ENCODE data around the gene DHX30. TPM values are rescaled to one million over a fixed set of nuclear protein-coding genes. Genes with fewer than 3 reads are reported as not detected.

DHX30 gene
- total and polyA plus RNA-seq, 2 of the 8 experiments (the other 6 are each of a cell fraction or from before 2014, with no cell fraction given): 82.4 to 97.9 TPM

- no peak overlapping the region for H3K4ac ChIP-seq (replicated peaks; ENCODE audit: insufficient read length, low read depth, low read length)
- H3K27ac ChIP-seq (ENCODE audit: low read depth, low read length): no peak overlapping the region
- peaks cover 12 to 34% (median 24%) of the 10 kb centered on the region in 4 experiments; a peak in 6 of 8 replicates for H3K36me3 ChIP-seq (ENCODE audit: control insufficient read depth in 2 of 4, insufficient read depth in 4 of 4, low read length in 3 of 4)
- H3K4me3 ChIP-seq (ENCODE audit: extremely low read depth in 1 of 4, insufficient read depth in 2 of 4, low read depth in 3 of 4, low read length in 4 of 4): no peak overlapping the region
- no peak overlapping the region for H3K56ac ChIP-seq (replicated peaks; ENCODE audit: insufficient read length, low read depth, low read length)
- H3K14ac ChIP-seq (ENCODE audit: insufficient read length): no peak overlapping the region
- H3K18ac ChIP-seq (ENCODE audit: extremely low read depth, low read length): no peak overlapping the region
- H2BK15ac ChIP-seq (ENCODE audit: low read length): no peak overlapping the region
- H4K5ac ChIP-seq (ENCODE audit: insufficient read length, low read depth, low read length): no peak overlapping the region
- no peaks in the 10 kb centered on the region; the same call in 1 of the 2 replicates for H3K23me2 ChIP-seq (ENCODE audit: low read depth, low read length)
- DNase-seq (ENCODE audit: low read depth in 1 of 2, low spot score in 2 of 2) (no peak), FAIRE-seq (no peak)
- H4K91ac ChIP-seq (replicated peaks; ENCODE audit: insufficient read length, low read length): no peak overlapping the region
- no peak overlapping the region for H3K4me2 ChIP-seq (ENCODE audit: insufficient read depth in 1 of 2, low read depth in 2 of 2, low read length in 2 of 2)
- ChIA-PET POLR2A (ENCODE audit: partially characterized antibody) (interaction anchor here (0.6 to 1.4 kb wide), 3 partner anchors 10 to 212 kb away, joined by 3 to 4 read pairs (median 3); no protein-coding TSS in a partner anchor), CTCF (ENCODE audit: partially characterized antibody) (interaction anchor here (0.9 to 5.0 kb wide), 6 partner anchors 9 to 295 kb away, joined by 3 to 38 read pairs (median 6); no protein-coding TSS in a partner anchor)
- H3K9me3 ChIP-seq (ENCODE audit: insufficient read depth in 2 of 2, low read depth in 1 of 2, low read length in 1 of 2): no peaks in the 10 kb centered on the region
- no peak overlapping the region for H2BK120ac ChIP-seq (replicated peaks; ENCODE audit: low read depth, low read length)
- no peak overlapping the region for H2BK12ac ChIP-seq (ENCODE audit: low read depth, low read length)
- H4K20me1 ChIP-seq (replicated peaks in 1 of 2; ENCODE audit: control insufficient read depth in 1 of 2, insufficient read depth in 2 of 2, low read length in 2 of 2): peaks cover 2 to 10% of the 10 kb centered on the region in 2 experiments
- no peak overlapping the region for H4K8ac ChIP-seq (ENCODE audit: extremely low read depth, insufficient read depth, low read length)
- no peaks in the 10 kb centered on the region for H3K79me2 ChIP-seq (ENCODE audit: control insufficient read depth in 1 of 2, insufficient read depth in 2 of 2, low read length in 2 of 2)
- 96% methylated on average over 11 of the region's 11 CpGs; no CpG with 5 or more reads in 1 of the 2 experiments for WGBS, 2 experiments (ENCODE audit: extremely low coverage in 1 of 2, insufficient coverage in 1 of 2, insufficient read length in 1 of 2, insufficient replicate concordance in 2 of 2, low coverage in 1 of 2, low lambda C conversion rate in 2 of 2, missing lambda C conversion rate in 1 of 2)
- no peak overlapping the region for H2BK5ac ChIP-seq (ENCODE audit: low read depth, low read length)
- H3K9ac ChIP-seq (replicated peaks in 1 of 4; ENCODE audit: extremely low read depth in 1 of 4, low read depth in 3 of 4, low read length in 3 of 4): no peak overlapping the region
- H2BK20ac ChIP-seq (ENCODE audit: low read length): no peak overlapping the region
- H2AFZ ChIP-seq (ENCODE audit: low read length): no peak overlapping the region
- no peaks in the 10 kb centered on the region for H3K79me1 ChIP-seq (ENCODE audit: low read depth, low read length)
- H2AK5ac ChIP-seq (ENCODE audit: low read depth, low read length): no peak overlapping the region
- no peaks in the 10 kb centered on the region for H3K27me3 ChIP-seq (replicated peaks in 1 of 4; ENCODE audit: control insufficient read depth in 3 of 4, extremely low read depth in 1 of 4, insufficient read depth in 3 of 4, low read length in 3 of 4)
- no peak overlapping the region for H3K23ac ChIP-seq (ENCODE audit: insufficient read length)
- H3K4me1 ChIP-seq (replicated peaks in 1 of 4; ENCODE audit: control insufficient read depth in 3 of 4, insufficient read depth in 4 of 4, low read length in 3 of 4): no peaks in the 10 kb centered on the region
- TF ChIP-seq TCF12 (IDR thresholded peaks at IDR 0.05; ENCODE audit: low read depth, low read length) (no peak), SIRT6 (IDR thresholded peaks at IDR 0.05; ENCODE audit: low read length) (no peak), CBX5 (IDR thresholded peaks at IDR 0.05; ENCODE audit: low read depth, low read length) (no peak)
Observed at GRCh38 chr3:47856669-47857068, 53.7 kb downstream of the DHX30 start.
